Measurements from ENCODE around the gene CHERP.

Gene CHERP

GRCh38 chr19:16585094-16585801 lies 43.0 kb upstream of the CHERP start:
- Histone ChIP-seq H3K27ac (ENCODE audit: poor library complexity, severe bottlenecking) (peak overlapping the region; percentile 28), H3K27me3 (ENCODE audit: insufficient read depth, poor library complexity, severe bottlenecking) (no peaks in the 10 kb centered on the region), H3K9me3 (ENCODE audit: severe bottlenecking) (no peaks in the 10 kb centered on the region), H3K36me3 (ENCODE audit: low read depth) (no peaks in the 10 kb centered on the region), H3K4me1 (ENCODE audit: insufficient read depth, poor library complexity, severe bottlenecking) (peaks cover 27% of the 10 kb centered on the region), H3K4me3 (ENCODE audit: severe bottlenecking) (no peak overlapping the region)
- ATAC-seq (ENCODE audit: low read depth) = no peak
- no peak for DNase-seq (ENCODE audit: low spot score)
- TF ChIP-seq CTCF (IDR thresholded peaks at IDR 0.05; ENCODE audit: poor library complexity, severe bottlenecking) = no peak

- Histone ChIP-seq H3K9me3 (ENCODE audit: severe bottlenecking) (no peaks in the 10 kb centered on the region), H3K4me1 (ENCODE audit: insufficient read depth, poor library complexity, severe bottlenecking) (peaks cover 27% of the 10 kb centered on the region), H3K27ac (ENCODE audit: poor library complexity, severe bottlenecking) (peak overlapping the region; percentile 28), H3K27me3 (ENCODE audit: insufficient read depth, poor library complexity, severe bottlenecking) (no peaks in the 10 kb centered on the region), H3K36me3 (ENCODE audit: low read depth) (no peaks in the 10 kb centered on the region; the same call in 1 of the 2 replicates), H3K4me3 (ENCODE audit: severe bottlenecking) (no peak overlapping the region)
- no peak for TF ChIP-seq CTCF (IDR thresholded peaks at IDR 0.05; ENCODE audit: poor library complexity, severe bottlenecking)
- peak; percentile 89 for ATAC-seq (ENCODE audit: low read depth)
- no peak for DNase-seq (ENCODE audit: low spot score)
Observed at GRCh38 chr19:16584248-16585093, 42.2 kb upstream of the CHERP start.

GRCh38 chr19:16582486-16583261 lies 40.4 kb upstream of the CHERP start:
- Histone ChIP-seq H3K36me3 (ENCODE audit: low read depth) (peaks cover 10% of the 10 kb centered on the region), H3K4me1 (ENCODE audit: insufficient read depth, poor library complexity, severe bottlenecking) (peaks cover 22% of the 10 kb centered on the region), H3K9me3 (ENCODE audit: severe bottlenecking) (no peaks in the 10 kb centered on the region), H3K27ac (ENCODE audit: poor library complexity, severe bottlenecking) (no peak overlapping the region), H3K4me3 (ENCODE audit: severe bottlenecking) (no peak overlapping the region), H3K27me3 (ENCODE audit: insufficient read depth, poor library complexity, severe bottlenecking) (no peaks in the 10 kb centered on the region)
- ATAC-seq (ENCODE audit: low read depth) (no peak), DNase-seq (ENCODE audit: low spot score) (no peak)
- no peak for TF ChIP-seq CTCF (IDR thresholded peaks at IDR 0.05; ENCODE audit: poor library complexity, severe bottlenecking)

DNA sequence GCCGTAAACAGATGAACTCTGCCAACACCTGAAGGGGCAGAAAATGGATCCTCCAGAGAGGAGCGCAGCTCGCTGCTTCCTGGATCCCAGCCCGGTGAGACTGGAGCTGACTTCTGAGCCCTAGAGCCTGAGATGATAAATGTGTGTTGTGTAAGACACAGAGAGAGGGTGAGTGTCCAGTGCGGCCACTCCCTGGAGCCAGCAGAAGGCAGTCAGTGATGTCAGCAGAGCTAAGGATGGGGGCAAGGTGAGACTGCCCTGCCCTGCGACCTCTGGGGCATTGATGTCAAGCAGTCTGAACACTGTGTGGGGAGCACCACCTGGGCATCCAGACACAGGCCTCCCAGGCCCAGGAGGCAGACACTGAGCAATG lies 39.7 kb upstream of the CHERP start:
- no peak for TF ChIP-seq CTCF (IDR thresholded peaks at IDR 0.05; ENCODE audit: poor library complexity, severe bottlenecking)
- ATAC-seq (ENCODE audit: low read depth) (no peak), DNase-seq (ENCODE audit: low spot score) (no peak)
- Histone ChIP-seq H3K27me3 (ENCODE audit: insufficient read depth, poor library complexity, severe bottlenecking) (no peaks in the 10 kb centered on the region), H3K4me3 (ENCODE audit: severe bottlenecking) (no peak overlapping the region), H3K36me3 (ENCODE audit: low read depth) (peaks cover 13% of the 10 kb centered on the region), H3K9me3 (ENCODE audit: severe bottlenecking) (no peaks in the 10 kb centered on the region), H3K27ac (ENCODE audit: poor library complexity, severe bottlenecking) (no peak overlapping the region), H3K4me1 (ENCODE audit: insufficient read depth, poor library complexity, severe bottlenecking) (peaks cover 15% of the 10 kb centered on the region)

Data from RWPE2 (cell line).